GM13977 (cell line): Measurements from ENCODE around the gene LGI1.

Experiments
- DNase-seq: peaks from one replicate; pipeline ENCODE4 v3.0.0; 2012; ENCODE audit warnings: low spot score
- CTCF ChIP-seq: IDR thresholded peaks from 2 replicates; pipeline ENCODE4 v1.5.1; 2012; ENCODE audit warnings: mild to moderate bottlenecking, control low read depth; ENCODE audit not compliant: insufficient read depth; ENCODE audit errors: extremely low read depth, missing control alignments
- in situ Hi-C: fragments of 300-500 bp; cut with MboI; formaldehyde crosslinking; loops from one replicate; pipeline ENCODE4 v1.12.0; 2022; ENCODE audit warnings: low sequenced_read_pairs, low pct_unique_long_range_greater_than_20kb, mixed read lengths, inconsistent platforms; ENCODE audit not compliant: unreplicated experiment

Gene LGI1

GRCh38 chr10:93788413-93789208 is 30.9 kb downstream of the LGI1 start:
- no peak for DNase-seq
- no peak for TF ChIP-seq CTCF
- in situ Hi-C loops, result no loop called here

GRCh38 chr10:93790439-93790838 is 32.7 kb downstream of the LGI1 start:
- TF ChIP-seq CTCF, result no peak
- DNase-seq, result no peak
- in situ Hi-C loops, result no loop called here

GRCh38 chr10:93796167-93796566 is 38.4 kb downstream of the LGI1 start:
- no peak for DNase-seq
- no peak for TF ChIP-seq CTCF
- in situ Hi-C loops, result no loop called here

GRCh38 chr10:93797825-93798224 is 40.1 kb downstream of the LGI1 start:
- DNase-seq, result no peak
- no peak for TF ChIP-seq CTCF
- in situ Hi-C loops, result no loop called here

GRCh38 chr10:93799155-93799708 is 41.5 kb downstream of the LGI1 start:
- in situ Hi-C loops, result no loop called here
- DNase-seq, result no peak
- no peak for TF ChIP-seq CTCF

- no peak for DNase-seq
- TF ChIP-seq CTCF, result no peak
- in situ Hi-C loops, result loop anchor here (25.0 kb wide), 1 partner anchor 242 kb away; the partner anchor contains the start of gene FFAR4
These were observed 46.5 kb downstream of the LGI1 start for GRCh38 chr10:93804200-93804599.
